Stimulated activated CD4-positive, alpha-beta T cell treated with anti-CD3 and anti-CD28 coated beads, Interleukin-15, amount 100 ng/mL, for 48 hours (primary cell): ENCODE data around the gene RPL22L1.
"Not testable (repeated sequence)": the region's sequence is repeated elsewhere in the genome, so short reads cannot be mapped to it uniquely, and the experiment has no call there.

Source experiments
- DNase-seq, 2 donors: peaks; one replicate each; pipeline ENCODE4 v3.0.0-alpha.2; 2020; ENCODE audit warnings: low read depth in 2 of 2

The RPL22L1 gene

GRCh38 chr3:170878688-170879087 lies 8.7 kb upstream of the RPL22L1 start:
- not testable (repeated sequence) for DNase-seq

GRCh38 chr3:170877311-170877710 lies 7.3 kb upstream of the RPL22L1 start:
- not testable (repeated sequence) for DNase-seq

- no peak for DNase-seq
Observed at GRCh38 chr3:170876537-170876936, 6.5 kb upstream of the RPL22L1 start.

- no peak for DNase-seq
Observed at GRCh38 chr3:170869239-170869590, 780 bp downstream of the RPL22L1 start.

GRCh38 chr3:170868577-170869238 lies 1.3 kb downstream of the RPL22L1 start:
- no peak for DNase-seq

GRCh38 chr3:170867143-170867937 lies 2.7 kb downstream of the RPL22L1 start:
- DNase-seq: no peak

GRCh38 chr3:170866499-170866898 lies 3.5 kb downstream of the RPL22L1 start:
- no peak for DNase-seq

- no peak for DNase-seq
Observed at GRCh38 chr3:170865209-170866094, 4.5 kb downstream of the RPL22L1 start.

- no peak for DNase-seq
Observed at GRCh38 chr3:170864525-170865208, 5.3 kb downstream of the RPL22L1 start.

GRCh38 chr3:170863816-170864215 lies 6.2 kb downstream of the RPL22L1 start:
- DNase-seq: no peak

- DNase-seq: no peak
Observed at GRCh38 chr3:170862618-170863374, 7.2 kb downstream of the RPL22L1 start.

GRCh38 chr3:170858599-170858998 lies 11.4 kb downstream of the RPL22L1 start:
- no peak for DNase-seq

- no peak for DNase-seq
Observed at GRCh38 chr3:170852324-170852723, 17.7 kb downstream of the RPL22L1 start.

- no peak for DNase-seq
Observed at GRCh38 chr3:170848292-170848917, 21.6 kb downstream of the RPL22L1 start.

- no peak for DNase-seq
Observed at GRCh38 chr3:170844377-170844776, 25.6 kb downstream of the RPL22L1 start.

- no peak for DNase-seq
Observed at GRCh38 chr3:170840291-170840859, 29.6 kb downstream of the RPL22L1 start.

- no peak for DNase-seq
Observed at GRCh38 chr3:170839518-170840100, 30.4 kb downstream of the RPL22L1 start.

GRCh38 chr3:170836491-170836890 lies 33.5 kb downstream of the RPL22L1 start:
- no peak for DNase-seq

- no peak for DNase-seq
Observed at GRCh38 chr3:170835336-170835735, 34.7 kb downstream of the RPL22L1 start.

GRCh38 chr3:170830580-170830979 lies 39.4 kb downstream of the RPL22L1 start:
- DNase-seq: no peak
